ENCODE results near the gene SPHK1. TPM values are rescaled to one million over a fixed set of nuclear protein-coding genes. Genes with fewer than 3 reads are reported as not detected.

The SPHK1 gene, protein sequence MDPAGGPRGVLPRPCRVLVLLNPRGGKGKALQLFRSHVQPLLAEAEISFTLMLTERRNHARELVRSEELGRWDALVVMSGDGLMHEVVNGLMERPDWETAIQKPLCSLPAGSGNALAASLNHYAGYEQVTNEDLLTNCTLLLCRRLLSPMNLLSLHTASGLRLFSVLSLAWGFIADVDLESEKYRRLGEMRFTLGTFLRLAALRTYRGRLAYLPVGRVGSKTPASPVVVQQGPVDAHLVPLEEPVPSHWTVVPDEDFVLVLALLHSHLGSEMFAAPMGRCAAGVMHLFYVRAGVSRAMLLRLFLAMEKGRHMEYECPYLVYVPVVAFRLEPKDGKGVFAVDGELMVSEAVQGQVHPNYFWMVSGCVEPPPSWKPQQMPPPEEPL
- total RNA-seq, result 10 to 100 TPM in 1 of 4 donors, 1 to 10 TPM in 3; 1.3 to 11.6 (median 7.6) TPM

DNA sequence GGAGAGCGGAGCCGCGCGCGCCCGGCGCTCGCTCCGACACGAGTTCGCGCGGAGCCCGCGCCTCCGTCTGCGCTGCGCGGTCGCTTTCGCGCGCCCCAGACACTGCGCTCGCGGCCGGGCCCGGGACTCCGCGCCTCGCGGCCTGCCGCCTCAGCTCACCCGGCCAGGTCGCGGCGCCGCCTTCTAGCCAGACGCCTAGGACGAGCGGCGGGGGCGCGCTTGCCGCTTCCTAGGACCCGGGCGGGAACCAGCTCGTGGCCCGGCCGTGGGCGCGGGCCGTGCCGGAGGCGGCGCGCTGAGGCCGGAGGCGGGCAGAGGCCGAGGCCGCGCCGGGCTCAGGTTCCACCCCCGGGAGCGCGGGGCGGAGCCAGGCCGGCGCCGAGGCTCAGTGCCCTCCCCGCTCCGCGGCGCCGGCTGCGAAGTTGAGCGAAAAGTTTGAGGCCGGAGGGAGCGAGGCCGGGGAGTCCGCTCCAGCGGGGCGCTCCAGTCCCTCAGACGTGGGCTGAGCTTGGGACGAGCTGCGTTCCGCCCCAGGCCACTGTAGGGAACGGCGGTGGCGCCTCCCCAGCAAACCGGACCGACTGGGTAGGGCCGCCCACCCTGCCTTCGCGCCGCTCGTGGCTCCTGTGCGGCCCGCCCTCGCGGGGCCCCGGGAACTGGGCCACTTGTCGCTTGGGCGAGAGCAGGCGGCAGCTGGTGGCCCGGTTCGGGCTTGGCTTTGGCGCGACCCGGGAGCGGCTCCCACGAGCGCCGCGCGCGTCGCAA is at the start of gene SPHK1:
Gene SPHK1 (plus strand): TSS at position 388 of the 765 bp plus-strand sequence. CDS start 1,036 bp downstream, outside the sequence.
- TF ChIP-seq, protein P1, sequence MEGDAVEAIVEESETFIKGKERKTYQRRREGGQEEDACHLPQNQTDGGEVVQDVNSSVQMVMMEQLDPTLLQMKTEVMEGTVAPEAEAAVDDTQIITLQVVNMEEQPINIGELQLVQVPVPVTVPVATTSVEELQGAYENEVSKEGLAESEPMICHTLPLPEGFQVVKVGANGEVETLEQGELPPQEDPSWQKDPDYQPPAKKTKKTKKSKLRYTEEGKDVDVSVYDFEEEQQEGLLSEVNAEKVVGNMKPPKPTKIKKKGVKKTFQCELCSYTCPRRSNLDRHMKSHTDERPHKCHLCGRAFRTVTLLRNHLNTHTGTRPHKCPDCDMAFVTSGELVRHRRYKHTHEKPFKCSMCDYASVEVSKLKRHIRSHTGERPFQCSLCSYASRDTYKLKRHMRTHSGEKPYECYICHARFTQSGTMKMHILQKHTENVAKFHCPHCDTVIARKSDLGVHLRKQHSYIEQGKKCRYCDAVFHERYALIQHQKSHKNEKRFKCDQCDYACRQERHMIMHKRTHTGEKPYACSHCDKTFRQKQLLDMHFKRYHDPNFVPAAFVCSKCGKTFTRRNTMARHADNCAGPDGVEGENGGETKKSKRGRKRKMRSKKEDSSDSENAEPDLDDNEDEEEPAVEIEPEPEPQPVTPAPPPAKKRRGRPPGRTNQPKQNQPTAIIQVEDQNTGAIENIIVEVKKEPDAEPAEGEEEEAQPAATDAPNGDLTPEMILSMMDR (IDR thresholded peaks at IDR 0.05; ENCODE audit: low read depth), result no peak

DNA sequence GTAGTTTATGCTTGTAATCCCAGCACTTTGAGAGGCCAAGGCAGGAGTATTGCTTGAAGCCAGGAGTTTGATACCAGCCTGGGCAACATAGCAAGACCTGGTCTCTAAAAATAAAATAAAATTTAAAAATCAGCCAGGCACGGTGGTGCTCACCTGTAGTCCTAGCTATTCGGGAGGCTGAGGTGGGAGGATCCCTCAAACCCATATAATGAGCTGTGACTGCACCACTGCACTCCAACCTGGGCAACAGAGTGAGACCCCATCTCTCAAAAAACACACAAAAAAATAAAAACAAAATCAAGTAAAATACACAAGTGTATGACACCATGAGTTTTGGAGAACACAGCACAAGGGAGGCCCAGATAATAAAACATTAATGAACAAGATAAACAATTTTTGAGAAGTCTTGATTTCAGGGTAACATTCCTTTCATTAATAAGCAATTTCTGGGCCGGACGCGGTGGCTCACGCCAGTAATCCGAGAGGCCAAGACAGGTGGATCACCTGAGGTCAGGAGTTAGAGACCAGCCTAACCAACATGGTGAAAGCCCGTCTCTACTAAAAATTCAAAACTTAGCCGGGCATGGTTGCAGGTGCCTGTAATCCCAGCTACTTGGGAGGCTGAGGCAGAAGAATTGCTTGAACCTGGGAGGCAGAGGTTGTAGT is 48.6 kb upstream of the SPHK1 start:
- TF ChIP-seq, protein P1 (IDR thresholded peaks at IDR 0.05; ENCODE audit: low read depth), result no peak

DNA sequence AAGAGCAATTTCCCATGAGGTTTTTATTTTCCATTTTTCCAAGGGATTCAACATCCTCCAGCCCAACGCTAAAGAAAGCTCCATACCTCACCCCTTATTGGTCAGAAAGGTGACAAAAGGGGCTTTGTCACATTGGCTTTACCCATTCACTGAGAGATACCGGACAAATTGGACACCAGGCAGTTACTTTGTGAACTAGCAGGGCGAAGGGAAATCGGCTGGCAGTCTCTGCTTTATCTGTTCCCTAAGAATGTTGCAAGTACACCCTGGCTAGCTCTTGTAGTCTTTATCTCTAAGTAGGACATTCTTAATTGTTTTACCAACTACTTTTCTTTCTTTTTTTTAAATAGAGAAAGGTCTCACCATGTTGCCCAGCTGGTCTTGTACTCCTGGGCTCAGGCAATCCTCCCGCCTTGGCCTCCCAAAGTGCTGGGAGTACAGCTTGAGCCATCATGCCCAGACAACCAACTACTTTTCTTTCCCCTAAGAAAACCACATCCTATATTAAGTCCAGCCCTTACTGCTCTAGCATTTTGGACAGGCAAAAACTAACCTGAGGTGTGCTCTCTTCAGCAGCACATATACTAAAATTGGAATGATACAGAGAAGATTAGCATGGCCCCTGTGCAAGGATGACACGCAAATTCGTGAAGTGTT is 47.5 kb upstream of the SPHK1 start:
- TF ChIP-seq, protein P1 (IDR thresholded peaks at IDR 0.05; ENCODE audit: low read depth), result no peak

DNA sequence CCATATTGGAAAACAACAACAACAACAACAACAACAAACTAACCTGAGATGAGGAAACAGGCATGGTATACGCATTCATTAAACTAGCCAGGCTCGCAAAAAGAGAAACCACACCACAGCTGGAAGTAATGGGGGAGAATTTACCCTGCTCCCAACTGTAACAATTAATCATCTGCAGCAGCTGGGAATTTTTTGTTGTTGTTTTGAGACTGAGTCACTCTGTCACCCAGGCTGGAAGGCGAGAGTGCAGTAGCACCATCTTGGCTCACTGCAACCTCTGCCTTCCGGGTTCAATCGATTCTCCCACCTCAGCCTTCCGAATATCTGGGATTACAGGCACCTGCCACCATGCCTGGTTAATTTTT is 47.0 kb upstream of the SPHK1 start:
- TF ChIP-seq, protein P1 (IDR thresholded peaks at IDR 0.05; ENCODE audit: low read depth), result no peak

DNA sequence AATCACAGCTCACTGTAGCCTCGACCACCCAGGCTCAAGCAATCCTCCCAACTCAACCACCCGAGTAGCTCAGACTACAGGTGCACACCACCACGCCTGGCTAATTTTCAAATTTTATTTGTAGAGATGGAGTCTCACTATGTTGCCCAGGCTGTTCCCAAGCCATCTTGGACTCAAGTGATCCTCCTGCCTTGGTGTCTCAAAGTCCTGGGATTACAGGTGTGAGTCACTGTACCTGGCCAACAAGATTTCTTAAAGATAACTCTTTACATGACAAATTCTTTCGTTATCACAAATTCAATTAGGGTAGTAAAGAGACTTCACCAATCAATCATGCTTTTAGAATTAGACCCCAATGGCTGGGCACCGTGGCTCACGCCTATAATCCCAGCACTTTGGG is 43.1 kb upstream of the SPHK1 start:
- TF ChIP-seq, protein P1 (IDR thresholded peaks at IDR 0.05; ENCODE audit: low read depth), result no peak

DNA sequence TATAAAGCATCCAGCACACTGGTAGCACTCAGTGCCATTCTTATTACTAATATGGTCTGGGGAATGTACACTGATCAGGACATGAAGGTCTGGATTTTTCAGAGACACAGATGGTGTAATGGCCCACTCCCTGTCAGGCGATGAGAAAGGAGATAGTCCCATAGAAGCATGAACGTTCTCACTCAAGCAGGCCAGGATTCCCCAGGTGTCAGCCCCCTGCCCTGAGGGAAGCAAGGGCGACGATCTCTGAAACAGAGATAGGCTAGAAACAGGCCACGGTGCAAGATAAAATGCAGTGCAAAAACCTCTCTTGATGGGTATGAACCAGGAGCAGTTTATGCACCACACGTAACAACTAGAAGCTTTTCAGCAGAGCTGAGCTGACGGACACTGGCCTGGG is 41.3 kb upstream of the SPHK1 start:
- TF ChIP-seq, protein P1 (IDR thresholded peaks at IDR 0.05; ENCODE audit: low read depth), result no peak
